ENCODE measurements around the gene DUXA.
"Not testable (repeated sequence)": the region's sequence is repeated elsewhere in the genome, so short reads cannot be mapped to it uniquely, and the experiment has no call there.

Gene DUXA

GRCh38 chr19:57167385-57167784 lies at the start of gene DUXA:
Gene DUXA, minus strand, starts transcription at chr19:57167485. Its CDS starts 42 bp downstream, at chr19:57167443.
- no peak for DNase-seq

DNA sequence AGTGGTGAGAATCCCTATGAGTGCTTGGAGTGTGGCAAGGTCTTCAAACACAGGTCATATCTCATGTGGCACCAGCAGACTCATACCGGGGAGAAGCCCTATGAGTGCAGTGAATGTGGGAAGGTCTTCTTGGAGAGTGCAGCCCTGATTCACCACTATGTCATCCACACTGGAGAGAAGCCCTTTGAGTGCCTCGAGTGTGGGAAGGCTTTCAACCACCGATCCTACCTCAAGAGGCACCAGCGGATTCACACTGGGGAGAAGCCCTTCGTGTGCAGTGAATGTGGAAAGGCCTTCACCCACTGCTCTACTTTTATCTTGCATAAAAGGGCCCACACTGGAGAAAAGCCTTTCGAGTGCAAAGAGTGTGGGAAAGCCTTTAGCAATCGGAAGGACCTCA lies 44.8 kb upstream of the DUXA start:
- DNase-seq, result no peak

- no peak for DNase-seq
Observed at GRCh38 chr19:57210381-57210780, 43.1 kb upstream of the DUXA start.

DNA sequence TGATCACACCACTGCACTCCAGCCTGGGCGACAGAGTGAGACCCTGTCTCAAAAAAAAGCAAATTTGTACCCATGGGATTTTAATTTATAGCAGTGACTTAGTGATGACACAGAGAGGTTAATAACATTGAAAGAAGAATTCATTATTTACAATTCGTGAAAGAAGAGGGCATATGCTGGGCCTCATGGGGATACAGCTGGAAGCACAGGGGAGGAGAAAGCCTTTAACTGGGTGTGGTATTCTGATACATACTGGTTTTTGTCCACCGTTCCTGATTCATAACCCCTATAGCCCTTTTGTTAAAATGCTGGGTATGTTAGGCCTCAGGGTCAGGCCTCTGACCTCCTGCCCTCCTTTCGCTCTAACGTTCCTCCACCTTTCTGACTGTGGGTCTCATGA lies 34.9 kb upstream of the DUXA start:
- DNase-seq, result no peak

- not testable (repeated sequence) for DNase-seq
Observed at GRCh38 chr19:57197874-57198273, 30.6 kb upstream of the DUXA start.

- DNase-seq, result no peak
Observed at GRCh38 chr19:57192993-57193392, 25.7 kb upstream of the DUXA start.

DNA sequence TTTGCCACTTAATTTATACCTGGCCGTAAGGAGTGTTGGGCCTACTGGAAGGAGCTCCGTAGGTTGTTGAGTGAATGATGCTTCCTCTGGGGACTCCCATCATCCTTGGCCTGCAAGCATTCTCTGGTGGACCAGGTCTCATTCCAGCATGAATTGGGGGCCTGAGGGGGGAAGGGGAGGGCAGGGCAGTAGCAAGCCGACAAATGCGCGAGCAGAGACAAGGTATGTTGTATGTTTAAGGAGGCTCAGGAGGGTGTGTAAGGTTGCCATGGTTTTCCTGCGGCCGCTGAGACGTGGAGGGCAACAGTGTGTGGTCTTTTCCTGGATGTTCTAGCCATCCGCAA lies 24.8 kb upstream of the DUXA start:
- DNase-seq, result no peak

- peak; percentile 81 for DNase-seq
Observed at GRCh38 chr19:57191141-57192076, 24.1 kb upstream of the DUXA start, which contains the start of gene ZNF264. Gene ZNF264, plus strand, starts transcription at chr19:57191500. Its CDS starts 414 bp downstream, at chr19:57191914.

DNA sequence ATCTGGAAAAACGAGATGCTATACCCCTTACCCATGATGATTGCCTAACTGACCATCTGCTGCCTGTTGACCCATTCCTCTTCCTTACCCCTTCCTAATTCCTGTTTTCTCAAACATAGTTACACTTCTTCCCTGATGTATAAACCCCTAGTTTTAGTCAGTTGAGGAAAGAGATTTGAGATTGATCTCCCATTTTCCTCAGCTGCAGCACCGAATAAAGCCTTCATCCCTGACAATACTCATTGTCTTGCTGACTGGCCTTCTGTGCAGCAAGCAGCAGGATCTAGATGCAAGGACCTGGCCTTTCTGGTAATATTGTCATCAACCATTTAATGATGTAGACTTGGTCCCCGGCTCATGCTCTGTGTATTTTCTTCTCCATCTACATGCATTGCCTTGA lies 23.0 kb upstream of the DUXA start:
- DNase-seq, result no peak

DNA sequence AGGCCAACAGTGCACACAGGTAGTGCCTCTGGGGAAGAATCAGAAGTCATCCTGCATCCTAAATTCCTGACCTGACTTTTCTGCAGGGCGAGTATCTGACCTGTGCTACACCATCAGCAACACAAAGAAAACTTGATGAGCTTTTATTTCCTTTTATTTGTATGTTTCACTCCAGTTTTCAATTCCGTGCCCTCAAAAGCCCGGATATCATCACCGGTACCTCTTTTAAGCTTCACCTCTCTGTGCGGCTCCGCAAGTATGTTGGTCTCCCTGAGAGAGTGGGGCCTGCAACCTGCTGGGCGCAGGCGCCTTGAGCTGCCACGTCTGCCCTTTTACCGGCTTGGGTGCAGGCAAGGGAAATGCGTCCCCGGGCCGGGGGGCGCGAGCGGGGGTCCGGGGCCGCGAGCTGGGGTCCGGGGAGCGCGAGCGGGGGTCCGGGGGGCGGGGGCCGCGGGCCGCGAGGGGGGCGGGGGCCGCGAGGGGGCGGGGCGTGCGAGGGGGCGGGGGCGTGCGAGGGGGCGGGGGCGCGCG lies 4.3 kb upstream of the DUXA start:
- DNase-seq, result no peak

DNA sequence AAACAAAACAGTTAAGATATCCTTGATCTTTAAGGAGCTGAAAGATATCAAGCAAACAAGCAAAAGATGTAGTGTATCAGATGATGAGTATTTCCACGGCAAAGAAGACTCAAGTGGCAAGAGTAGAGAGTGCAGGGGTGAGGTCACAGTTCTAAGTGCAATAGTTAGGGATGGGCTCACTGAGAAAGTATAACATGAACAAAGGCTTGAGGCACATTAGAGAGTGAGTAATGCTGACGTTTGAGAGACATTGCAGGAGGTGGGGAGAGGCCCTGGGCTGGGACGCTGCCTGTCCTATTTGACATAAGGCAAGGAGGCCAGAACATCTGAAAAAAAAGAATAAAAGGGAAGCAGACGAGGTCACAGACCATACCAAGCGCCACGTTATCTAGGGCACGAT lies 1.4 kb downstream of the DUXA start:
- no peak for DNase-seq

GRCh38 chr19:57161985-57162539 lies 5.2 kb downstream of the DUXA start:
- DNase-seq, result no peak

- no peak for DNase-seq
Observed at GRCh38 chr19:57152921-57153320, 14.4 kb downstream of the DUXA start.

DNA sequence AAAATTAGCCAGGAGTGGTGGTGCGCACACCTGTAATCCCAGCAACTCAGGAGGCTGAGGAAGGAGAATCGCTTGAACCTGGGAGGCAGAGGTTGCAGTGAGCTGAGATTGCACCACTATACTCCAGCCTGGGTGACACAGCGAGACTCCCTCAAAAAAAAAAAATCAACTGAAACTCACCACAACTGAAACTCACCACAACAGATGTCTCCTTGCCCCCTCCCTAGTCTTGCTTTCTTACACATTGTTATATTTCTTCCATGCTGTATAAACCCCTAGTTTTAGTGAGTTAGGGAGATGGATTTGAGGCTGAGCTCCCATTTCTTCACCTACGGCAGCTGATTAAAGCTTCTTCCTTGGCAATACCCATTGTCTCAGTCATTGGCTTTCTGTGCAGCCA lies 25.6 kb downstream of the DUXA start:
- DNase-seq, result peak; percentile 24

GRCh38 chr19:57135797-57136196 lies 31.5 kb downstream of the DUXA start:
- DNase-seq, result no peak

DNA sequence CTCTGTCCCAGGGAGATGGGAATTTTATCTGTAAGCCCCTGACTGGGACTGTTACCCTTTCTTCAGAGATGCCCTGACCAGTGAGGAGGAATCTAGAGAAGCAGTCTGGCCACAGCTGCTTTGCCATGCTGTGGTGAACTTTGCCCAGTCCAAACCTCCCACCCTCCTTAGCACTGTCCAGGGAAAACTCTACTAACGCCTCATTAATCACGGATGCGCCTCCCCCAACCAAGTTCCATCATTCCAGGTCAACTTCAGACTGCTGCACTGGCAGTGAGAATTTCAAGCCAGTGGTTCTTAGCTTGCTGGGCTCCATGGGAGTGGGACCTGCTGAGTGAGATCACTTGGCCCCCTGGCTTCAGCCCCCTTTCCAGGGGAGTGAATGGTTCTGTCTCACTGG lies 39.9 kb downstream of the DUXA start:
- DNase-seq, result not testable (repeated sequence)

DNA sequence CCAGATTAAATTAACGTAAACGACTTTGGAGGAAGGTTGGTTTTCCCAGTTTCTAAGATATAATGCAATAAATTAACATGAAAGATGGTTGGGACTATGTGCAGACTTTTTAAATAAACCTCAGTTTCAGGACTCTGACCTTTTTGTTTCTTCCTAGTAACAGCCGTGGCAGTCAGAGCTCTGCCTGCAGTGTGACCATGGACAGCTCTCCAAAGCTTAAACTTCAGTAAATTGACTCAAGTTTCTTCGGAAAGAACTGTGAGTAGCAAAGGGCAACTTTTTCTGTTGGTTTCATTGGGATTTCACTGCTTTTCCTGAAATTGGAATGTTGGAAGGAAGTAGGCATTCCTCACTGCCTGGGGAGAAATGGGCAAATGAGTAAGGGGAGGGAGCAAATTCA lies 43.4 kb downstream of the DUXA start:
- DNase-seq, result no peak

GRCh38 chr19:57118848-57119247 lies 48.4 kb downstream of the DUXA start:
- DNase-seq, result no peak

GRCh38 chr19:57113501-57113900 lies 53.8 kb downstream of the DUXA start:
- not testable (repeated sequence) for DNase-seq

- DNase-seq, result no peak
Observed at GRCh38 chr19:57111329-57111644, 56.0 kb downstream of the DUXA start.

- DNase-seq, result peak; percentile 39
Observed at GRCh38 chr19:57110592-57111328, 56.5 kb downstream of the DUXA start.

- no peak for DNase-seq
Observed at GRCh38 chr19:57106722-57107235, 60.5 kb downstream of the DUXA start.

- DNase-seq, result no peak
Observed at GRCh38 chr19:57105976-57106721, 61.1 kb downstream of the DUXA start.
